Measurements from ENCODE around the gene CUEDC1. TPM values are rescaled to one million over a fixed set of nuclear protein-coding genes. Genes with fewer than 3 reads are reported as not detected.

Gene CUEDC1
- total RNA-seq, 3 donors from 2014 or later, result 23.5 to 46.8 (median 23.6) TPM

GRCh38 chr17:57860414-57860999 lies 94.7 kb downstream of the CUEDC1 start:
- no peaks in the 10 kb centered on the region for H3K36me3 ChIP-seq (ENCODE audit: low read depth)
- H3K4me1 ChIP-seq (ENCODE audit: low read depth), result peaks cover 24% of the 10 kb centered on the region
- H3K9me3 ChIP-seq, result no peaks in the 10 kb centered on the region
- TF ChIP-seq CTCF (IDR thresholded peaks at IDR 0.05), result no peak
- intact Hi-C loops (cut with DNase I, micrococcal nuclease), result no loop called here
- no peak overlapping the region for H3K4me3 ChIP-seq
- DNase-seq (no peak), ATAC-seq (no peak)

- no peak for TF ChIP-seq CTCF (IDR thresholded peaks at IDR 0.05)
- H3K4me1 ChIP-seq (ENCODE audit: low read depth), result peaks cover 24% of the 10 kb centered on the region
- intact Hi-C loops (cut with DNase I, micrococcal nuclease), result loop anchor here (5.0 kb wide), 1 partner anchor 137 kb away; no protein-coding TSS in a partner anchor
- DNase-seq (no peak), ATAC-seq (no peak)
- no peaks in the 10 kb centered on the region for H3K36me3 ChIP-seq (ENCODE audit: low read depth)
- H3K4me3 ChIP-seq, result no peak overlapping the region
- H3K9me3 ChIP-seq, result no peaks in the 10 kb centered on the region
Measured at GRCh38 chr17:57859601-57860413, 95.4 kb downstream of the CUEDC1 start.

GRCh38 chr17:57858838-57859237 lies 96.4 kb downstream of the CUEDC1 start:
- Histone ChIP-seq H3K4me3 (no peak overlapping the region), H3K9me3 (no peaks in the 10 kb centered on the region), H3K4me1 (ENCODE audit: low read depth) (peaks cover 24% of the 10 kb centered on the region), H3K36me3 (ENCODE audit: low read depth) (no peaks in the 10 kb centered on the region)
- intact Hi-C loops (cut with DNase I, micrococcal nuclease), result loop anchor here (5.0 kb wide), 1 partner anchor 138 kb away; no protein-coding TSS in a partner anchor
- ATAC-seq (no peak), DNase-seq (no peak)
- TF ChIP-seq CTCF (IDR thresholded peaks at IDR 0.05), result no peak

GRCh38 chr17:57856792-57857620 lies 98.2 kb downstream of the CUEDC1 start:
- H3K36me3 ChIP-seq (ENCODE audit: low read depth), result no peaks in the 10 kb centered on the region
- TF ChIP-seq CTCF (IDR thresholded peaks at IDR 0.05), result no peak
- H3K9me3 ChIP-seq, result no peaks in the 10 kb centered on the region
- ATAC-seq (no peak), DNase-seq (no peak)
- peaks cover 22% of the 10 kb centered on the region for H3K4me1 ChIP-seq (ENCODE audit: low read depth)
- no peak overlapping the region for H3K4me3 ChIP-seq
- intact Hi-C loops (cut with DNase I, micrococcal nuclease), result loop anchor here (5.0 kb wide), 1 partner anchor 140 kb away; no protein-coding TSS in a partner anchor

GRCh38 chr17:57855391-57856035 lies 99.7 kb downstream of the CUEDC1 start:
- Histone ChIP-seq H3K9me3 (no peaks in the 10 kb centered on the region), H3K36me3 (ENCODE audit: low read depth) (no peaks in the 10 kb centered on the region), H3K4me1 (ENCODE audit: low read depth) (peaks cover 24% of the 10 kb centered on the region), H3K4me3 (no peak overlapping the region)
- ATAC-seq (no peak), DNase-seq (no peak)
- intact Hi-C loops (cut with DNase I, micrococcal nuclease), result loop anchor here (5.0 kb wide), 1 partner anchor 142 kb away; no protein-coding TSS in a partner anchor
- no peak for TF ChIP-seq CTCF (IDR thresholded peaks at IDR 0.05)

Data from mucosa of descending colon (tissue), 3 donors.